HEK293T (cell line): ENCODE results near the gene C11orf68.
"Not testable (repeated sequence)": the region's sequence is repeated elsewhere in the genome, so short reads cannot be mapped to it uniquely, and the experiment has no call there.

Experiments
- CTCF ChIA-PET: fragments of 350-600 bp; formaldehyde crosslinking; extraction: SDS; loops from one replicate; lab custom pipeline; 2021; ENCODE audit warnings: antibody characterized with exemption, inconsistent platforms; lab: Yijun Ruan, JAX
- POLR2A ChIA-PET: fragments of 350-600 bp; formaldehyde crosslinking; extraction: SDS; loops from one replicate; lab custom pipeline; 2020; ENCODE audit warnings: antibody characterized with exemption, inconsistent platforms; lab: Yijun Ruan, JAX
- DNase-seq: peaks from one replicate; pipeline ENCODE4 v3.0.0; 2012; ENCODE audit warnings: mixed read lengths; ENCODE audit errors: extremely low spot score
- ARNT ChIP-seq: fragments of 450-650 bp; IDR thresholded peaks from 2 replicates; pipeline ENCODE4 v1.6.1; 2017; ENCODE audit warnings: mild to moderate bottlenecking
- BHLHE40 ChIP-seq: fragments of 450-650 bp; IDR thresholded peaks from 2 replicates; pipeline ENCODE4 v1.6.1; 2016; ENCODE audit warnings: mild to moderate bottlenecking, moderate library complexity, borderline replicate concordance
- CTBP1 ChIP-seq: fragments of 450-650 bp; IDR thresholded peaks from 2 replicates; pipeline ENCODE4 v1.6.1; 2016; ENCODE audit warnings: borderline replicate concordance
- ELF4 ChIP-seq: fragments of 450-650 bp; IDR thresholded peaks from 2 replicates; pipeline ENCODE4 v1.6.1; 2017; ENCODE audit warnings: antibody characterized with exemption
- FOXA1 ChIP-seq: fragments of 450-650 bp; IDR thresholded peaks from 2 replicates; pipeline ENCODE4 v1.6.1; 2016; ENCODE audit warnings: mild to moderate bottlenecking
- FOXK2 ChIP-seq: fragments of 450-650 bp; IDR thresholded peaks from 2 replicates; pipeline ENCODE4 v1.6.1; 2016; ENCODE audit warnings: mild to moderate bottlenecking
- FOXM1 ChIP-seq: fragments of 450-650 bp; IDR thresholded peaks from 2 replicates; pipeline ENCODE4 v1.6.1; 2017; ENCODE audit warnings: mild to moderate bottlenecking, borderline replicate concordance
- HDGF ChIP-seq: fragments of 450-650 bp; IDR thresholded peaks from 2 replicates; pipeline ENCODE4 v1.6.1; 2017; ENCODE audit warnings: antibody characterized with exemption, borderline replicate concordance
- L3MBTL2 ChIP-seq: fragments of 450-650 bp; conservative IDR thresholded peaks from 2 replicates; pipeline ENCODE4 v1.6.1; 2016; ENCODE audit warnings: mild to moderate bottlenecking
- LEF1 ChIP-seq: fragments of 450-650 bp; IDR thresholded peaks from 2 replicates; pipeline ENCODE4 v1.6.1; 2017; ENCODE audit warnings: mild to moderate bottlenecking, borderline replicate concordance
- NFRKB ChIP-seq: fragments of 450-650 bp; IDR thresholded peaks from 2 replicates; pipeline ENCODE4 v1.6.1; 2016; ENCODE audit warnings: mild to moderate bottlenecking, moderate library complexity
- SP1 ChIP-seq: fragments of 450-650 bp; IDR thresholded peaks from 2 replicates; pipeline ENCODE4 v1.6.1; 2017
- SUZ12 ChIP-seq: fragments of 450-650 bp; IDR thresholded peaks from 2 replicates; pipeline ENCODE4 v1.6.1; 2016; ENCODE audit warnings: mild to moderate bottlenecking
- TARDBP ChIP-seq: fragments of 450-650 bp; IDR thresholded peaks from 2 replicates; pipeline ENCODE4 v1.6.1; 2016
- ZNF384 ChIP-seq: fragments of 450-650 bp; IDR thresholded peaks from 2 replicates; pipeline ENCODE4 v1.6.1; 2016
- TF ChIP-seq, protein P1 (sequence below): fragments of 450-650 bp; IDR thresholded peaks from 2 replicates; pipeline ENCODE4 v1.6.1; 2016

C11orf68 gene

GRCh38 chr11:65892661-65893317 is 26.1 kb downstream of the C11orf68 start:
- TF ChIP-seq FOXK2: no peak
- TF ChIP-seq LEF1: no peak
- no peak for TF ChIP-seq ELF4
- no peak for TF ChIP-seq HDGF
- no peak for TF ChIP-seq SP1
- TF ChIP-seq, protein P1, sequence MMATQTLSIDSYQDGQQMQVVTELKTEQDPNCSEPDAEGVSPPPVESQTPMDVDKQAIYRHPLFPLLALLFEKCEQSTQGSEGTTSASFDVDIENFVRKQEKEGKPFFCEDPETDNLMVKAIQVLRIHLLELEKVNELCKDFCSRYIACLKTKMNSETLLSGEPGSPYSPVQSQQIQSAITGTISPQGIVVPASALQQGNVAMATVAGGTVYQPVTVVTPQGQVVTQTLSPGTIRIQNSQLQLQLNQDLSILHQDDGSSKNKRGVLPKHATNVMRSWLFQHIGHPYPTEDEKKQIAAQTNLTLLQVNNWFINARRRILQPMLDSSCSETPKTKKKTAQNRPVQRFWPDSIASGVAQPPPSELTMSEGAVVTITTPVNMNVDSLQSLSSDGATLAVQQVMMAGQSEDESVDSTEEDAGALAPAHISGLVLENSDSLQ: no peak
- no peak for TF ChIP-seq ZNF384
- no peak for TF ChIP-seq NFRKB
- TF ChIP-seq CTBP1: no peak
- TF ChIP-seq FOXA1: no peak
- TF ChIP-seq BHLHE40: no peak
- no peak for TF ChIP-seq SUZ12
- TF ChIP-seq L3MBTL2: no peak
- no peak for TF ChIP-seq FOXM1
- TF ChIP-seq TARDBP: no peak
- no peak for TF ChIP-seq ARNT
- ChIA-PET POLR2A (interaction anchor here (1.2 to 12.4 kb wide), 5 partner anchors 8 to 29 kb away, joined by 3 to 289 read pairs (median 35); partner anchors contain the start of genes CFL1, EFEMP2, FOSL1 and MUS81), CTCF (interaction anchor here (1.1 to 5.4 kb wide), 2 partner anchors 7 to 45 kb away, joined by 3 to 36 read pairs; partner anchors contain the start of gene FOSL1)
- DNase-seq: no peak

GRCh38 chr11:65892137-65892540 is 26.7 kb downstream of the C11orf68 start:
- ChIA-PET POLR2A (interaction anchor here (1.0 to 12.4 kb wide), 9 partner anchors 9 to 180 kb away, joined by 3 to 289 read pairs (median 35); partner anchors contain the start of genes CFL1, EFEMP2, FOSL1 and KAT5), CTCF (interaction anchor here (0.9 to 5.4 kb wide), 3 partner anchors 8 to 107 kb away, joined by 3 to 36 read pairs (median 3); partner anchors contain the start of gene FOSL1)
- DNase-seq: not testable (repeated sequence)

DNA sequence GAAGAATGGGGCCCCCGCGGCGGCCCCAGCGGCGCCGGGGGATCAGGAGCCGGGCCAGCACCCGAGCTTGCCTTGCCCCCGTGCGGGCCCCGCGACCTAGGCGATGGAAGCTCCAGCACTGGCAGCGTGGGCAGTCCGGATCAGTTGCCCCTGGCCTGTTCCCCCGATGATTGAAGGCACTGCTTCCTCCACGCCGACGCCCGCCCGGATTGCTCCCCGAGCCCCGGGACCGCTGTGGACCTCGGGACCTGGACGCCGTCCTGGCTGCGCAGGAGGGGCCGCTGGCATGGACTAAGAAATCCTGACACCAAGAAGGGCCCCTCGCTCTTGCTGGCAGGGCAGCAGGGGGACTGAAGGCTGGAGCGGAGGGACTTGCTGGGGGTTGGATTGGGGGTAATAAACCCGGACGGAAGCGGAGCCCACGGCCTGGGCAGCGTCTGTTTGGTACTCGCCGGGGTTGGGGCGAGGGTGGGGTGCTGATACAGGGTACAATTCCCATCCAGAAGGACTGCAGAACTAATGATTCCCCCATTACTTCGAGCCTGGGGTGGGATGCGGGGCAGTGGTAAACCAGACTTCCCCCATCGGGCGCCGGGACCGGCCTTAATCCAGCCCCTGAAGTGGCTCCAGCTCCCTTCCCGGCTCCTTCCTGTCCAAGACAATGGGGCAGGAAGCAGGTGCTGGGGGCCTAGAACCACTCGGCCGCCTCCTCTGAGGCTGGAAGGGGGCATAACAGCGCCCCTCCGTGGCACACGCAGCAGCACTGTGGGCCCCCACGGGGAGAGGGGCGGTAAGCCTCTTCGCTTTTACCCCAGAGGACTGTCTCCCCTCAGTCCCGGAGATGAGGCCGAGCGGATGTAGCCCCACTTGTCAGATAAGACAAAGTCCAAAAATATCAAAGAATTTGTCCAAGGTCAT is 27.4 kb downstream of the C11orf68 start:
- no peak for TF ChIP-seq CTBP1
- ChIA-PET CTCF (interaction anchor here (0.7 to 5.4 kb wide), 10 partner anchors 9 to 180 kb away, joined by 3 to 59 read pairs (median 4); partner anchors contain the start of genes FOSL1, KAT5 and MUS81), POLR2A (interaction anchor here (0.6 to 12.4 kb wide), 25 partner anchors 9 to 276 kb away, joined by 3 to 289 read pairs (median 5); partner anchors contain the start of genes AP5B1, CFL1, EFEMP2 and FOSL1)
- no peak for DNase-seq

- CTCF ChIA-PET: interaction anchor here (0.7 to 5.4 kb wide), 8 partner anchors 10 to 179 kb away, joined by 3 to 59 read pairs (median 6); partner anchors contain the start of genes FOSL1, KAT5 and MUS81
- POLR2A ChIA-PET: interaction anchor here (0.6 to 12.4 kb wide), 30 partner anchors 9 to 466 kb away, joined by 3 to 289 read pairs (median 4); partner anchors contain the start of genes AP5B1, BANF1, CFL1 and EFEMP2
- TF ChIP-seq ELF4 (no peak), TARDBP (no peak), SUZ12 (no peak), LEF1 (no peak; the same call in 1 of the 2 replicates), HDGF (no peak), ARNT (no peak), NFRKB (no peak), ZNF384 (no peak), FOXK2 (no peak), SP1 (no peak), FOXM1 (no peak; the same call in 1 of the 2 replicates), L3MBTL2 (peak; percentile 31), CTBP1 (no peak)
- TF ChIP-seq, protein P1: 0 out of 2 replicates have a peak, but pooled peaks have one; percentile 4
- DNase-seq: peak; percentile 90
These were observed 28.3 kb downstream of the C11orf68 start, which contains the start of gene CCDC85B for GRCh38 chr11:65890324-65891218. TSS of gene CCDC85B (plus strand) at chr11:65890673. CDS start at chr11:65890784, 111 bp downstream.

- TF ChIP-seq L3MBTL2: peak; percentile 86
- 0 out of 2 replicates have a peak, but pooled peaks have one; percentile 47 for TF ChIP-seq HDGF
- no peak for TF ChIP-seq NFRKB
- no peak for TF ChIP-seq SP1
- TF ChIP-seq ELF4: peak; percentile 89
- POLR2A ChIA-PET: interaction anchor here (0.6 to 12.4 kb wide), 27 partner anchors 8 to 329 kb away, joined by 3 to 289 read pairs (median 5); partner anchors contain the start of genes BANF1, CFL1, EFEMP2 and EIF1AD
- DNase-seq: peak; percentile 93
- CTCF ChIA-PET: interaction anchor here (0.6 to 5.4 kb wide), 26 partner anchors 8 to 396 kb away, joined by 3 to 59 read pairs (median 4); partner anchors contain the start of genes FOSL1 and MUS81
These were observed 30.6 kb downstream of the C11orf68 start, which contains the start of gene FIBP for GRCh38 chr11:65888163-65888814. TSS of gene FIBP (minus strand) at chr11:65888471. CDS start at chr11:65888418, 53 bp downstream.
